Esophagus squamous epithelium (tissue), 4 donors: ENCODE data around the gene SSB.

Experiments used
- POLR2A ChIP-seq, 4 donors: fragments of 450-650 bp; IDR thresholded peaks; one replicate each; pipeline ENCODE4 v1.6.1; 2017; ENCODE audit warnings: antibody characterized with exemption in 4 of 4, mild to moderate bottlenecking in 4 of 4, moderate library complexity in 3 of 4
- TF ChIP-seq, protein P1 (sequence below), 6 experiments: fragments of 450-650 bp in 4 of 6; fragments of 200-600 bp in 2 of 6; sonication (generic) in 2 of 6; IDR thresholded peaks; one replicate each; pipeline ENCODE4 v1.5.1; 2016 to 2019; ENCODE audit warnings: antibody characterized with exemption in 6 of 6, mild to moderate bottlenecking in 4 of 6, moderate library complexity in 4 of 6

DNA sequence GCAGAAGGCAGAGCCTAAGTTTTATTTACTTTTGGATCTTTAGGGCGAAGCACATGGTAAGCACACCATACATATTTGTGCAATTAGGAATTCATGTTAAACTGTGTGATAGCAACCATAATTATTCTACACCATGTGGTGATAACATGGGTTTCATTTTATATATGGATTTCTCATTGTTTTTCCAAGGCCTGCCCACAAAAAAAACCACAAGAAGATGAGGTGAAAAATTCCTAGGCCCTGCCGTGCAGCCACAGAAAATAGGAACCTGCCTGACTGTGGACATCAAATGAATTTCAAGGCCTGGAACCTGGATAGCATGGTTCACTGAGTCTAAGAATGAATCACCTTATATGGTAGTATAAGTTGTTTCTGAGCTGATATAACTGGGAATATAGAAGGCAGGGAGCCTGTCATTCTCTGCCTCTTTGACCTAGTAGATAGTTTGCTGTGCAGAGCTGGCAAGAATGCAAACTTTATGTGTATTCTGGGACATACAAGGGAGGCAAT, 22.4 kb upstream of the SSB start:
- TF ChIP-seq POLR2A (IDR thresholded peaks at IDR 0.05): no peak
- TF ChIP-seq, protein P1, sequence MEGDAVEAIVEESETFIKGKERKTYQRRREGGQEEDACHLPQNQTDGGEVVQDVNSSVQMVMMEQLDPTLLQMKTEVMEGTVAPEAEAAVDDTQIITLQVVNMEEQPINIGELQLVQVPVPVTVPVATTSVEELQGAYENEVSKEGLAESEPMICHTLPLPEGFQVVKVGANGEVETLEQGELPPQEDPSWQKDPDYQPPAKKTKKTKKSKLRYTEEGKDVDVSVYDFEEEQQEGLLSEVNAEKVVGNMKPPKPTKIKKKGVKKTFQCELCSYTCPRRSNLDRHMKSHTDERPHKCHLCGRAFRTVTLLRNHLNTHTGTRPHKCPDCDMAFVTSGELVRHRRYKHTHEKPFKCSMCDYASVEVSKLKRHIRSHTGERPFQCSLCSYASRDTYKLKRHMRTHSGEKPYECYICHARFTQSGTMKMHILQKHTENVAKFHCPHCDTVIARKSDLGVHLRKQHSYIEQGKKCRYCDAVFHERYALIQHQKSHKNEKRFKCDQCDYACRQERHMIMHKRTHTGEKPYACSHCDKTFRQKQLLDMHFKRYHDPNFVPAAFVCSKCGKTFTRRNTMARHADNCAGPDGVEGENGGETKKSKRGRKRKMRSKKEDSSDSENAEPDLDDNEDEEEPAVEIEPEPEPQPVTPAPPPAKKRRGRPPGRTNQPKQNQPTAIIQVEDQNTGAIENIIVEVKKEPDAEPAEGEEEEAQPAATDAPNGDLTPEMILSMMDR (IDR thresholded peaks at IDR 0.05): no peak
